Measurements from ENCODE around the gene UNC80.

- no peak for TF ChIP-seq CTCF (IDR thresholded peaks at IDR 0.05 in 8 of 11, conservative IDR thresholded peaks at IDR 0.05 in 3 of 11)
- TF ChIP-seq POLR2A (IDR thresholded peaks at IDR 0.05): no peak
These were observed 231.7 kb downstream of the UNC80 start for GRCh38 chr2:210003359-210003758.
